ENCODE results near the gene NOTCH2. TPM values are rescaled to one million over a fixed set of nuclear protein-coding genes. Genes with fewer than 3 reads are reported as not detected.

NOTCH2 gene
- total RNA-seq, 1 experiment from 2014 or later = 61.5 TPM

- no peak overlapping the region for H2AFZ ChIP-seq (ENCODE audit: low read length)
- no TSS peak for BruUV-seq (replicated peaks)
- H3K4me1 ChIP-seq (ENCODE audit: insufficient read depth, low read length) = no peaks in the 10 kb centered on the region
- no peak overlapping the region for H3K9ac ChIP-seq (ENCODE audit: low read length)
- no peaks in the 10 kb centered on the region for H3F3A ChIP-seq (ENCODE audit: low read length, unreplicated experiment)
- H3K9me3 ChIP-seq (ENCODE audit: low read length) = no peaks in the 10 kb centered on the region
- ChIA-PET CTCF (no interaction called here), POLR2A (ENCODE audit: unreplicated experiment) (no interaction called here)
- intact Hi-C loops (cut with micrococcal nuclease) = no loop called here
- no peaks in the 10 kb centered on the region for H3K79me2 ChIP-seq (ENCODE audit: low read length)
- H3K27me3 ChIP-seq (ENCODE audit: low read length) = no peaks in the 10 kb centered on the region
- H4K20me1 ChIP-seq (ENCODE audit: low read length) = no peaks in the 10 kb centered on the region
- H3K36me3 ChIP-seq (ENCODE audit: low read depth, low read length) = peaks cover 20% of the 10 kb centered on the region
- no peaks in the 10 kb centered on the region for H3K9me2 ChIP-seq (replicated peaks; ENCODE audit: low read length)
- DNase-seq = no peak
- no peak overlapping the region for H3K4me3 ChIP-seq (ENCODE audit: low read length)
- ATAC-seq = no peak
- H3K27ac ChIP-seq (ENCODE audit: low read length) = no peak overlapping the region
- no peak overlapping the region for H3K4me2 ChIP-seq (ENCODE audit: low read length)
- TF ChIP-seq EZH2 (IDR thresholded peaks at IDR 0.05; ENCODE audit: low read length, unreplicated experiment) (no peak), CTCF (conservative IDR thresholded peaks at IDR 0.05; ENCODE audit: low read depth, low read length) (no peak), EZH2phosphoT487 (IDR thresholded peaks at IDR 0.05; ENCODE audit: borderline replicate concordance, low read length) (no peak)
These were observed 157.7 kb downstream of the NOTCH2 start for GRCh38 chr1:119911775-119912174.

GRCh38 chr1:119910618-119911017, 158.8 kb downstream of the NOTCH2 start:
- Histone ChIP-seq H4K20me1 (ENCODE audit: low read length) (no peaks in the 10 kb centered on the region), H3K9me2 (replicated peaks; ENCODE audit: low read length) (no peaks in the 10 kb centered on the region), H2AFZ (ENCODE audit: low read length) (no peak overlapping the region), H3K9ac (ENCODE audit: low read length) (no peak overlapping the region), H3K4me1 (ENCODE audit: insufficient read depth, low read length) (no peaks in the 10 kb centered on the region), H3F3A (ENCODE audit: low read length, unreplicated experiment) (no peaks in the 10 kb centered on the region), H3K79me2 (ENCODE audit: low read length) (no peaks in the 10 kb centered on the region), H3K27me3 (ENCODE audit: low read length) (no peaks in the 10 kb centered on the region), H3K4me3 (ENCODE audit: low read length) (no peak overlapping the region), H3K36me3 (ENCODE audit: low read depth, low read length) (peaks cover 11% of the 10 kb centered on the region), H3K4me2 (ENCODE audit: low read length) (no peak overlapping the region), H3K27ac (ENCODE audit: low read length) (no peak overlapping the region), H3K9me3 (ENCODE audit: low read length) (no peaks in the 10 kb centered on the region)
- DNase-seq (no peak), ATAC-seq (no peak)
- no TSS peak for BruUV-seq (replicated peaks)
- intact Hi-C loops (cut with micrococcal nuclease) = no loop called here
- ChIA-PET CTCF (no interaction called here), POLR2A (ENCODE audit: unreplicated experiment) (no interaction called here)
- TF ChIP-seq EZH2 (IDR thresholded peaks at IDR 0.05; ENCODE audit: low read length, unreplicated experiment) = no peak

GRCh38 chr1:119909890-119910596, 159.4 kb downstream of the NOTCH2 start:
- H3K27me3 ChIP-seq (ENCODE audit: low read length) = no peaks in the 10 kb centered on the region
- no peaks in the 10 kb centered on the region for H3K4me1 ChIP-seq (ENCODE audit: insufficient read depth, low read length)
- no peaks in the 10 kb centered on the region for H3K9me3 ChIP-seq (ENCODE audit: low read length)
- ATAC-seq = no peak
- H4K20me1 ChIP-seq (ENCODE audit: low read length) = no peaks in the 10 kb centered on the region
- H3K9ac ChIP-seq (ENCODE audit: low read length) = no peak overlapping the region
- intact Hi-C loops (cut with micrococcal nuclease) = no loop called here
- POLR2A ChIA-PET (ENCODE audit: unreplicated experiment) = no interaction called here
- H3K79me2 ChIP-seq (ENCODE audit: low read length) = no peaks in the 10 kb centered on the region
- no peaks in the 10 kb centered on the region for H3F3A ChIP-seq (ENCODE audit: low read length, unreplicated experiment)
- no TSS peak for BruUV-seq (replicated peaks)
- CTCF ChIA-PET = no interaction called here
- H3K4me3 ChIP-seq (ENCODE audit: low read length) = no peak overlapping the region
- H2AFZ ChIP-seq (ENCODE audit: low read length) = no peak overlapping the region
- no peak for TF ChIP-seq CTCF (conservative IDR thresholded peaks at IDR 0.05; ENCODE audit: low read depth, low read length)
- TF ChIP-seq EZH2phosphoT487 (IDR thresholded peaks at IDR 0.05; ENCODE audit: borderline replicate concordance, low read length) = no peak
- no peak for TF ChIP-seq EZH2 (IDR thresholded peaks at IDR 0.05; ENCODE audit: low read length, unreplicated experiment)
- H3K9me2 ChIP-seq (replicated peaks; ENCODE audit: low read length) = no peaks in the 10 kb centered on the region
- H3K27ac ChIP-seq (ENCODE audit: low read length) = no peak overlapping the region
- peaks cover 6% of the 10 kb centered on the region; the same call in 1 of the 2 replicates for H3K36me3 ChIP-seq (ENCODE audit: low read depth, low read length)
- DNase-seq = no peak
- H3K4me2 ChIP-seq (ENCODE audit: low read length) = no peak overlapping the region

Measured in PC-3 (cell line).